SIG-M5 (cell line): ENCODE measurements around the gene CORT.

Experiments used
- DNase-seq: peaks from one replicate; lab custom pipeline; 2025; lab: John Stamatoyannopoulos, UW

Gene CORT

DNA sequence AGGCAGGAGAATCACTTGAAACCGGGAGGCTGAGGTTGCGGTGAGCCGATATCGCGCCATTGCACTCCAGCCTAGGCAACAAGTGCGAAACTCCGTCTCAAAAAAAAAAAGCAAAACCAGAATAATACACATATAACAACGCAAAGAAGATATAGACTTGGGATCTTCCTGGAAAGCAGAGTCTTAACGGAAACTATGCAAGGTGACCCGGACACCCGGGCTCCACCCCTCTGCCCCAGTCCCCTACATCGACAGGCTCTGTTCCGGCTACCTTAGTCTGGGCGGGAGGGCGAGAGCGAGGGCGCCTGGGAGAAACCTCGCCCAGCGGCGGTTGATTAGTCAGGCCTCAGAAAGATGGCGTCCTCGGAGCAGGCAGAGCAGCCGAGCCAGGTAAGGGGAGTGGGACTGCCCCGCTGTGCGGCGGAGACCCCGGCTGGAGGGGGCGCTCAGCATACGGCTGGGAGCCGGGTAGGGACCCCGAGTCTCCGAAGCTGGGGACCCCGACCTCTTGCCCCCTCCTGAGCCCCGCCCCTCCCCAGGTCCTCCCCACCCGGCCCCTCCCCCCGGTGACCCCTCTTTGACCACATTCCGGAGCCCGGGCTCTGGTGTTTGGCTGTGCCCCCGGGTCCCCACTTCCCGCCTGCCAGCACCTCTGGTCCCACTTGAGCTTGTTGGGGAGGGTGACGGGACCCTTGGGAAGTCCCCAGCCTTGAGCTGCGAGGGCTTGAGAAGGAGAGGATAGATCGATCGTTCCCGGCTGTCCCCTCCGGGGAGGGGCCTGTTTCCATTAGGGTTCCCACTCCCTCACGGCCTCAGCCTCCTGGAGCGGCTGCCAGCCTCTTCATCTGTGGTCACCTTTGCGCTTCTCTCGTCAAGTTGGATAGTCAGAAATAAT, 25.0 kb downstream of the CORT start, which contains the start of gene PEX14:
PEX14 (plus strand) TSS at position 338 of the 895 bp plus-strand sequence; CDS start at position 355, 17 bp downstream.
- peak; percentile 38 for DNase-seq

GRCh38 chr1:10475510-10475909, 25.7 kb downstream of the CORT start:
- DNase-seq, result no peak

- DNase-seq, result no peak
Observed at GRCh38 chr1:10479296-10479695, 29.5 kb downstream of the CORT start.

GRCh38 chr1:10480614-10481013, 30.8 kb downstream of the CORT start:
- DNase-seq, result no peak

DNA sequence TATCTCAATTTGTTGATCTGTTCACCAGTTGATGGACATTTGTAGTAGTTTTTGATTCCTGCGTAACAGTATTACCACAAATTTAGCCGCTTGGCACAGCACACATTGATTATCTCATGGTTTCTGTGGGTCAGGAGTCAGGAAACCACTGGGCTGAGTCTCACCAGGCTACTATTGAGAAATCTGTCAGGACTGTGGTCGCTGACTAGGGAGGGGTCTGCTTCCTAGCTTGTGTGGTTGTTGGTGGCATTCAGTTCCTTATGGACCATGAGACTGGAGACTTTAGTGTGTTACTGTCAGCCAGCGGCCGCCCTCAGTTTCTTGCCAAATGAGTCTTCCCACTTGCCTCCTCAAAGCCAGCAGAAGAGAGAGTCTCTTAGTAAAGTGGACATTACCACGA, 34.7 kb downstream of the CORT start:
- DNase-seq, result no peak

GRCh38 chr1:10489291-10490055, 39.6 kb downstream of the CORT start:
- DNase-seq, result no peak

DNA sequence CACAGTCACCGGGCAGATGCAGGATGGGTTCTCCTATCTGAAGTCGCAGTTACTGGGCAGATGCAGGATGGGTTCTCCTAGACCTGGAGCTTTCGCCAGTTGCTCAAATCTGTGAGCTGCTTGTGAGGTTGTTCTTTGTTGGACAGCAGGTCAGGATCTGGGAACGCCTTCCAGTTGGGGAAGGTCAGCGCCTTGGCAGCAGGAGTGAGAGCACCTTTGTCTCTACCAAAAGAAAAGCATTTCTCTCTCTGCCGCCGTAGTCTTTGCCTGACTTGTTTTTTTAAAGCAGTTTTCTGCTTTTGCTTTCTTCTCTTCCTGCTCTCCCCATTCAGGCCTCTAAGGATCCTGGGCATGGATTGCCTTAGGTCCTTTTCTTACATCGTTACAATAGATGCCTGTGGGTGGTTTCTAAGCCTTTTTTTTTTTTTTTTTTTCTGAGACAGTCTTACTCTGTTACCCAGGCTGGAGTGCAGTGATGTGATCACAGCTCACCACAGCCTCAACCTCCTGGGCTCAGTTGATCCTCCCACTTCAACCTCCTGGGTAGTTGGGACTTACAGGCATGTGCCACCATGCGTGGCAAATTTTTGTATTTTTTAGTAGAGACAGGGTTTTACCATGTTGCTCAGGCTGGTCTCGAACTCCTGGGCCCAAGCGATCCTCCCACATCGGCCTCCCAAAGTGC, 40.6 kb downstream of the CORT start:
- DNase-seq, result no peak

DNA sequence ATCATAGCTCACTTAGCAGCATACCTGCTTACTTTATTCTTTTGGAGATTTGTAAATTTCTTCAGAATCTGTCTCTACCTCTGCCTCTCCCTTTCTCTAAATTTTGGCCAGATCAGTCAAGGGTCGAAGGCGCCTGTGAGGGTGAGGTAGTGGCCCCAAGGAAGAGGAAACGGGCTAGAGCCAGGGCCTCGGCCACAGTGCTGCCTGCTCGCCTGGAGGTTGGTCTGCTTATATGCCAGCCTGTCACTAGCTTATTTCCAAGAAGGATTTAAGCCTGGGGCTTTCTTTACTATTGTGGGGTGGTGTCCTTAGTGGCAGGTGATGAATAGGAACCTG, 44.6 kb downstream of the CORT start:
- no peak for DNase-seq

GRCh38 chr1:10494754-10495474, 45.1 kb downstream of the CORT start:
- peak; percentile 29 for DNase-seq

DNA sequence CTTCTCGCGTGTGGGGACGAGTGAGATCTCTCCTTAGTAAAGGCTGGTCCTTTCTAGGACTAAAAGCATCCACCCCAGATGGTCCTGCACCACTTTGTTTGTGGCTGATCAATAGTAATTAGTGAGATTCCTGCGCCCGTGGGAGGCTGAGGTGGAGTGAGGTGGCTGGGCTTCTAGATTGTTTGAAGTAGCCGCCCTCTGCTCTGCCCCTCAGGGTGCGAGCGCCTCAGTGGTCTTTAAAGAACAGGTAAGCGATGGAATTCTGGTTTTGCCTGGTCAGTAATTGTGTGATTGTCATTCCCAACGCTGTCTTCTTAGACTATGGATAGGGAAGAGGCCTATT, 45.6 kb downstream of the CORT start:
- DNase-seq, result no peak

GRCh38 chr1:10495952-10496351, 46.1 kb downstream of the CORT start:
- no peak for DNase-seq

- DNase-seq, result no peak
Observed at GRCh38 chr1:10497109-10497508, 47.3 kb downstream of the CORT start.

- no peak for DNase-seq
Observed at GRCh38 chr1:10498231-10498630, 48.4 kb downstream of the CORT start.
